ENCODE results near the gene ESF1.

ESF1 gene

GRCh38 chr20:13736436-13737191 is 48.1 kb downstream of the ESF1 start:
- DNase-seq (ENCODE audit: low spot score): no peak

- DNase-seq (ENCODE audit: low spot score): no peak
Observed at GRCh38 chr20:13735826-13736225, 48.9 kb downstream of the ESF1 start.

GRCh38 chr20:13723011-13723410 is 61.7 kb downstream of the ESF1 start:
- DNase-seq (ENCODE audit: low spot score): no peak

- DNase-seq (ENCODE audit: low spot score): no peak
Observed at GRCh38 chr20:13718171-13718570, 66.5 kb downstream of the ESF1 start.

GRCh38 chr20:13717631-13718044 is 67.1 kb downstream of the ESF1 start:
- DNase-seq (ENCODE audit: low spot score): no peak

GRCh38 chr20:13715171-13715570 is 69.5 kb downstream of the ESF1 start:
- DNase-seq (ENCODE audit: low spot score): no peak

GRCh38 chr20:13708234-13708633 is 76.5 kb downstream of the ESF1 start:
- DNase-seq (ENCODE audit: low spot score): no peak

GRCh38 chr20:13703265-13703664 is 81.5 kb downstream of the ESF1 start:
- DNase-seq (ENCODE audit: low spot score): no peak

GRCh38 chr20:13701486-13701885 is 83.2 kb downstream of the ESF1 start:
- no peak for DNase-seq (ENCODE audit: low spot score)

GRCh38 chr20:13700761-13701160 is 84.0 kb downstream of the ESF1 start:
- no peak for DNase-seq (ENCODE audit: low spot score)

GRCh38 chr20:13694420-13695150 is 90.1 kb downstream of the ESF1 start:
- no peak for DNase-seq (ENCODE audit: low spot score)

- DNase-seq (ENCODE audit: low spot score): no peak
Observed at GRCh38 chr20:13692802-13693736, 91.7 kb downstream of the ESF1 start.

- DNase-seq (ENCODE audit: low spot score): no peak
Observed at GRCh38 chr20:13690943-13691342, 93.8 kb downstream of the ESF1 start.

GRCh38 chr20:13687815-13688214 is 96.9 kb downstream of the ESF1 start:
- DNase-seq (ENCODE audit: low spot score): no peak

GRCh38 chr20:13685623-13686022 is 99.1 kb downstream of the ESF1 start:
- no peak for DNase-seq (ENCODE audit: low spot score)

- DNase-seq (ENCODE audit: low spot score): no peak
Observed at GRCh38 chr20:13684566-13685222, 100.0 kb downstream of the ESF1 start.

- no peak for DNase-seq (ENCODE audit: low spot score)
Observed at GRCh38 chr20:13683833-13684232, 100.9 kb downstream of the ESF1 start.

GRCh38 chr20:13681248-13682125 is 103.2 kb downstream of the ESF1 start:
- DNase-seq (ENCODE audit: low spot score): no peak

- DNase-seq (ENCODE audit: low spot score): no peak
Observed at GRCh38 chr20:13678944-13679343, 105.8 kb downstream of the ESF1 start.

GRCh38 chr20:13677241-13677640 is 107.5 kb downstream of the ESF1 start:
- no peak for DNase-seq (ENCODE audit: low spot score)

GRCh38 chr20:13676682-13677081 is 108.0 kb downstream of the ESF1 start:
- no peak for DNase-seq (ENCODE audit: low spot score)

Measured in cerebellar cortex (tissue), 1 donor.